ENCODE measurements around the gene SNN.

- TF ChIP-seq CTCF (IDR thresholded peaks at IDR 0.05; ENCODE audit: poor library complexity) (no peak), EZH2 (IDR thresholded peaks at IDR 0.05; ENCODE audit: borderline replicate concordance) (no peak)
These were observed 29.1 kb downstream of the SNN start for GRCh38 chr16:11697319-11697718.
